K562 (cell line): ENCODE data around the gene CCDC92. TPM values are rescaled to one million over a fixed set of nuclear protein-coding genes. Genes with fewer than 3 reads are reported as not detected.

ENCODE experiments used
- ATAC-seq: fragments of 200-7000 bp; cut with Tn5 transposase; 3 replicates; pipeline ENCODE4 v1.9.1; 2020; ENCODE audit warnings: moderate library complexity
- BruUV-seq: library from RNA; stranded (reverse); fragments of 400-500 nt; replicated peaks from 2 replicates; lab custom pipeline; 2021; lab: Mats Ljungman, UMichigan
- CTCF ChIA-PET: fragments of 300-600 bp; formaldehyde crosslinking; extraction: SDS; loops from one replicate; lab custom pipeline; 2021; ENCODE audit warnings: low intra/inter-chr PET ratio; lab: Yijun Ruan, JAX
- POLR2A ChIA-PET: fragments of 300-600, 350-650 bp; sonication (Branson Sonifier 250); formaldehyde crosslinking; extraction: SDS; loops from one replicate; lab custom pipeline; 2021; ENCODE audit warnings: antibody characterized with exemption, inconsistent platforms; lab: Yijun Ruan, JAX
- DNase-seq, 4 experiments: peaks; one replicate each; pipeline versions ENCODE4 v3.0.0 to v3.0.0-alpha.2; 2011 to 2018; ENCODE audit warnings: low spot score in 3 of 4, mixed read lengths in 3 of 4; ENCODE audit errors: extremely low read depth in 1 of 4
- FAIRE-seq: peaks from 2 replicates; lab custom pipeline; 2011; peaks lifted over from hg19 to GRCh38; lab: Jason Lieb, UNC
- H2AFZ ChIP-seq: 2 replicates; pipeline ENCODE4 v1.6.0; 2011; ENCODE audit warnings: low read depth, low read length, control low read depth, inconsistent platforms
- H3K27ac ChIP-seq: fragments of 200-600 bp; 3 replicates; pipeline ENCODE4 v1.8.0; 2011; ENCODE audit warnings: low read depth, mild to moderate bottlenecking, control low read depth, inconsistent platforms, low read length, moderate library complexity, mixed read lengths; ENCODE audit errors: extremely low read depth
- H3K27me3 ChIP-seq, 2 experiments: fragments of 300-600 bp in 1 of 2; 2 replicates in 1 of 2; 3 replicates in 1 of 2; pipeline versions ENCODE4 v1.6.0 to v1.8.0; 2011; ENCODE audit warnings: inconsistent platforms in 2 of 2, low read length in 2 of 2, mild to moderate bottlenecking in 1 of 2, mixed read lengths in 1 of 2, moderate library complexity in 1 of 2; ENCODE audit not compliant: control insufficient read depth in 2 of 2, insufficient read depth in 2 of 2
- H3K36me3 ChIP-seq: fragments of 300-600 bp; 3 replicates; pipeline ENCODE4 v1.8.0; 2011; ENCODE audit warnings: mild to moderate bottlenecking, low read length, inconsistent platforms; ENCODE audit not compliant: control insufficient read depth, insufficient read depth
- H3K4me1 ChIP-seq, 2 experiments: fragments of 200-600 bp in 1 of 2; replicated peaks in 1 of 2; 2 replicates in 1 of 2; 3 replicates in 1 of 2; pipeline versions ENCODE4 v1.5.1 to v1.8.0; 2011; ENCODE audit warnings: inconsistent platforms in 2 of 2, low read length in 2 of 2, mild to moderate bottlenecking in 1 of 2, mixed read lengths in 1 of 2, moderate library complexity in 1 of 2; ENCODE audit not compliant: control insufficient read depth in 2 of 2, insufficient read depth in 2 of 2
- H3K4me2 ChIP-seq: 2 replicates; pipeline ENCODE4 v1.6.1; 2011; ENCODE audit warnings: low read length, control low read depth, inconsistent platforms, mixed read lengths; ENCODE audit not compliant: insufficient read depth
- H3K4me3 ChIP-seq: fragments of 200-600 bp; sonication (generic), shearing (Covaris generic); 2 replicates; pipeline ENCODE4 v1.5.1; 2016; ENCODE audit warnings: control low read depth, inconsistent platforms
- H3K79me2 ChIP-seq: fragments of 200-600 bp; 3 replicates; pipeline ENCODE4 v1.8.0; 2011; ENCODE audit warnings: low read length, inconsistent platforms; ENCODE audit not compliant: control insufficient read depth, insufficient read depth
- H3K9ac ChIP-seq, 2 experiments: 2 replicates each; pipeline versions ENCODE4 v1.6.0 to v1.6.1; 2011; ENCODE audit warnings: low read depth in 2 of 2, low read length in 2 of 2, control low read depth in 1 of 2, inconsistent platforms in 1 of 2, mild to moderate bottlenecking in 1 of 2, mixed read lengths in 1 of 2; ENCODE audit not compliant: insufficient read depth in 1 of 2
- H3K9me1 ChIP-seq: one replicate; pipeline ENCODE4 v1.6.0; 2011; ENCODE audit warnings: inconsistent platforms, mild to moderate bottlenecking, low read length, moderate library complexity; ENCODE audit not compliant: control insufficient read depth, insufficient read depth
- H3K9me3 ChIP-seq: replicated peaks from 2 replicates; pipeline ENCODE4 v1.5.1; 2011; ENCODE audit warnings: low read depth, low read length, inconsistent platforms; ENCODE audit not compliant: control insufficient read depth, insufficient read depth
- H4K20me1 ChIP-seq: replicated peaks from 2 replicates; pipeline ENCODE4 v1.6.1; 2011; ENCODE audit warnings: low read length, inconsistent platforms, mixed read lengths; ENCODE audit not compliant: control insufficient read depth, insufficient read depth
- DIDO1 ChIP-seq: fragments of 450-650 bp; IDR thresholded peaks from 2 replicates; pipeline ENCODE4 v1.6.1; 2016; ENCODE audit warnings: low read depth, missing biosample characterization, missing genetic modification characterization
- KLF13 ChIP-seq: fragments of 450-650 bp; IDR thresholded peaks from 2 replicates; pipeline ENCODE4 v1.6.1; 2016; ENCODE audit warnings: missing genetic modification characterization, low read depth, mild to moderate bottlenecking, missing compliant biosample characterization, moderate library complexity, borderline replicate concordance
- NELFE ChIP-seq: IDR thresholded peaks from 2 replicates; pipeline ENCODE4 v1.6.1; 2011; ENCODE audit warnings: mild to moderate bottlenecking; ENCODE audit not compliant: insufficient read depth, insufficient read length
- SREBF2 ChIP-seq: sonication (generic); formaldehyde crosslinking; IDR thresholded peaks from 2 replicates; pipeline ENCODE4 v1.4.0; 2020; ENCODE audit warnings: mild to moderate bottlenecking, missing genetic modification reagents
- THAP7 ChIP-seq: fragments of 250-450 bp; sonication (Bioruptor Pico); IDR thresholded peaks from 2 replicates; pipeline ENCODE4 v1.5.0; 2021
- TRIM24 ChIP-seq, 2 experiments: fragments of 450-650 bp; IDR thresholded peaks; 2 replicates each; pipeline ENCODE4 v1.6.1; 2016
- ZBTB17 ChIP-seq: fragments of 450-650 bp; formaldehyde crosslinking; IDR thresholded peaks from 2 replicates; pipeline ENCODE4 v1.4.0; 2020; ENCODE audit warnings: mild to moderate bottlenecking
- ZFX ChIP-seq: sonication (generic); formaldehyde crosslinking; IDR thresholded peaks from 2 replicates; pipeline ENCODE4 v1.8.0; 2022; ENCODE audit warnings: mild to moderate bottlenecking, missing genetic modification reagents, moderate library complexity
- WGBS: fragments of 100-300 bp; shearing (Covaris generic); methylation state at CpG from one replicate; pipeline ENCODE4 v1.1.6; 2016; ENCODE audit warnings: low coverage, mixed read lengths; ENCODE audit not compliant: insufficient coverage; ENCODE audit errors: missing lambda C conversion rate; 5-methylcytosine and 5-hydroxymethylcytosine counted together
- in situ Hi-C: fragments of 300-500 bp; cut with MboI; formaldehyde crosslinking; loops from 4 replicates; pipeline ENCODE4 v1.15.0; 2018; ENCODE audit warnings: inconsistent platforms, mixed read lengths
- intact Hi-C: fragments of 100-400 bp; cut with micrococcal nuclease; formaldehyde crosslinking; loops from 2 replicates; pipeline ENCODE4 v1.14.2; 2022
- polyA plus RNA-seq, 8 experiments: library from polyadenylated mRNA; depleted of rRNA in 4 of 8; stranded (reverse) in 5 of 8; unstranded in 3 of 8; fragments of >200 nt; fragmentation: Nextera tagmentation in 2 of 8; fragmentation: Illumina TruSeq in 1 of 8; extraction: Ambion mirVana in 2 of 8; extraction: Trizol in 1 of 8; gene quantifications; 2 replicates each; pipeline versions ENCODE4 v1.2.1 to v1.2.3, GENCODE V29; 2011 to 2014; ENCODE audit warnings: inconsistent platforms in 1 of 8, missing spikeins in 1 of 8
- total RNA-seq, 7 experiments: library from RNA; depleted of rRNA in 6 of 7; stranded (reverse); fragments of >200 nt in 6 of 7; fragmentation: Illumina TruSeq in 2 of 7; extraction: Trizol in 2 of 7; gene quantifications; 2 replicates each; pipeline versions ENCODE4 v1.2.1 to v1.2.3, GENCODE V29; 2011 to 2021; ENCODE audit warnings: low replicate concordance in 1 of 7
- TF ChIP-seq, protein P1 (sequence below): IDR thresholded peaks from 2 replicates; pipeline ENCODE4 v1.6.1; 2011; ENCODE audit warnings: borderline replicate concordance, low read depth, mild to moderate bottlenecking, moderate library complexity, low read length; ENCODE audit not compliant: insufficient read depth, poor library complexity, severe bottlenecking

CCDC92 gene
- total and polyA plus RNA-seq, 9 of the 15 experiments (the other 6 are each of a cell fraction or from before 2014, with no cell fraction given): 0.27 to 5.9 (median 2.1) TPM

DNA sequence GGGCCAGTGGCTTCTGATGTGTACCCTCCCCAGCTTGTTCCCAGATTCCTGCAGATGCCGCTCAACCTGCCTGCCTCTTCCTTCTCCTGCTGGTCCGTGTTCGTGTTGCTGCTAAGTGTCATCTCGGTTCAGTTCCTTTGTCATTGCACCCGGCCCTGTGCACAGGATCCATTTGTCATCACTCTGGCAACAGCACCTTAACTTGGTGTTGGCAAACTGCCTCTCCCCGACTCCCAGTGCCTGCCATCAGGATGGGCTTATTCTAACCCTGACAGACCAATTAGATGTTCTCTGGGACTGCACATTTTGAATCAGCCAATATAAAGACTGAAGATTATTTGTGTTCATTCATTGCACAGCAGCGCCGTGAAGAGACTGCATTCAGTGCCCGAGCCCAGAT lies 73.3 kb downstream of the CCDC92 start:
- ChIA-PET POLR2A (interaction anchor here (0.7 to 1.7 kb wide), 2 partner anchors 10 to 18 kb away, joined by 3 to 10 read pairs; no protein-coding TSS in a partner anchor), CTCF (no interaction called here)
- TF ChIP-seq SREBF2 (no peak), ZFX (CRISPR knock-in tag) (no peak), TRIM24 (IDR thresholded peaks at IDR 0.05) (no peak), DIDO1 (tag) (no peak), NELFE (no peak), ZBTB17 (CRISPR knock-in tag) (no peak), KLF13 (tag) (no peak), THAP7 (CRISPR knock-in tag) (no peak)
- TF ChIP-seq, protein P1, sequence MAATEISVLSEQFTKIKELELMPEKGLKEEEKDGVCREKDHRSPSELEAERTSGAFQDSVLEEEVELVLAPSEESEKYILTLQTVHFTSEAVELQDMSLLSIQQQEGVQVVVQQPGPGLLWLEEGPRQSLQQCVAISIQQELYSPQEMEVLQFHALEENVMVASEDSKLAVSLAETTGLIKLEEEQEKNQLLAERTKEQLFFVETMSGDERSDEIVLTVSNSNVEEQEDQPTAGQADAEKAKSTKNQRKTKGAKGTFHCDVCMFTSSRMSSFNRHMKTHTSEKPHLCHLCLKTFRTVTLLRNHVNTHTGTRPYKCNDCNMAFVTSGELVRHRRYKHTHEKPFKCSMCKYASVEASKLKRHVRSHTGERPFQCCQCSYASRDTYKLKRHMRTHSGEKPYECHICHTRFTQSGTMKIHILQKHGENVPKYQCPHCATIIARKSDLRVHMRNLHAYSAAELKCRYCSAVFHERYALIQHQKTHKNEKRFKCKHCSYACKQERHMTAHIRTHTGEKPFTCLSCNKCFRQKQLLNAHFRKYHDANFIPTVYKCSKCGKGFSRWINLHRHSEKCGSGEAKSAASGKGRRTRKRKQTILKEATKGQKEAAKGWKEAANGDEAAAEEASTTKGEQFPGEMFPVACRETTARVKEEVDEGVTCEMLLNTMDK: no peak
- DNase-seq: no peak
- intact Hi-C loops (no loop called here), in situ Hi-C loops (no loop called here)
- 2% methylated on average over 9 of the region's 9 CpGs for WGBS
- Histone ChIP-seq H3K4me2 (no peak overlapping the region), H3K4me3 (no peak overlapping the region), H3K9me1 (no peaks in the 10 kb centered on the region), H4K20me1 (peaks cover 5% of the 10 kb centered on the region; the same call in 1 of the 2 replicates), H3K4me1 (peaks cover 0 to 8% of the 10 kb centered on the region in 2 experiments; a peak in 1 of 5 replicates), H2AFZ (no peak overlapping the region), H3K27me3 (peaks cover 72 to 81% of the 10 kb centered on the region in 2 experiments), H3K79me2 (no peaks in the 10 kb centered on the region), H3K9me3 (no peaks in the 10 kb centered on the region), H3K9ac (no peak overlapping the region), H3K36me3 (no peaks in the 10 kb centered on the region), H3K27ac (no peak overlapping the region)
- no TSS peak for BruUV-seq
- no peak for ATAC-seq
- FAIRE-seq: no peak
